B cell (primary cell): ENCODE results near the gene ALAD. TPM values are rescaled to one million over a fixed set of nuclear protein-coding genes. Genes with fewer than 3 reads are reported as not detected.

Experiments used
- ATAC-seq: fragments of 200-7000 bp; cut with Tn5 transposase; one replicate; pipeline ENCODE4 v1.10.0; 2021; ENCODE audit warnings: low read depth, mild to moderate bottlenecking, moderate number of reproducible peaks, moderate library complexity
- CTCF ChIA-PET: fragments of 350-600 bp; sonication (Branson Sonifier 250); formaldehyde crosslinking; loops from one replicate; lab custom pipeline; 2021; ENCODE audit warnings: antibody characterized with exemption, inconsistent platforms; lab: Charles Lee
- POLR2A ChIA-PET: fragments of 350-600 bp; sonication (Branson Sonifier 250); formaldehyde crosslinking; loops from one replicate; lab custom pipeline; 2021; ENCODE audit warnings: antibody characterized with exemption; lab: Charles Lee
- DNase-seq: peaks from one replicate; pipeline ENCODE4 v3.0.0; 2013
- H2AFZ ChIP-seq: 2 replicates; pipeline ENCODE4 v1.6.1; 2012; ENCODE audit warnings: mild to moderate bottlenecking, low read depth, low read length; ENCODE audit not compliant: insufficient read depth, poor library complexity, severe bottlenecking
- H3K27ac ChIP-seq, 2 donors: 1 replicate in 1 of 2; 2 replicates in 1 of 2; pipeline ENCODE4 v1.5.1; 2012 to 2013; ENCODE audit warnings: low read length in 2 of 2, mild to moderate bottlenecking in 2 of 2, moderate library complexity in 1 of 2
- H3K27me3 ChIP-seq, 4 experiments: fragments of 200-600 bp in 1 of 4; sonication (generic) in 1 of 4; replicated peaks in 1 of 4; 1 replicate in 2 of 4; 2 replicates in 2 of 4; pipeline versions ENCODE4 v1.6.1 to v1.7.0; 2013 to 2016; ENCODE audit warnings: low read length in 3 of 4, mild to moderate bottlenecking in 2 of 4, mixed read lengths in 1 of 4, moderate library complexity in 1 of 4; ENCODE audit not compliant: insufficient read depth in 4 of 4, control insufficient read depth in 3 of 4; ENCODE audit errors: control extremely low read depth in 1 of 4
- H3K36me3 ChIP-seq, 2 experiments: replicated peaks in 1 of 2; 1 replicate in 1 of 2; 2 replicates in 1 of 2; pipeline versions ENCODE4 v1.6.1 to v1.7.1; 2013; ENCODE audit warnings: low read length in 1 of 2; ENCODE audit not compliant: insufficient read depth in 2 of 2, control insufficient read depth in 1 of 2; ENCODE audit errors: control extremely low read depth in 1 of 2, extremely low read depth in 1 of 2
- H3K4me1 ChIP-seq, 2 donors: fragments of 200-600 bp in 1 of 2; sonication (generic) in 1 of 2; 1 replicate in 1 of 2; 2 replicates in 1 of 2; pipeline versions ENCODE4 v1.5.1 to v1.6.1; 2013 to 2017; ENCODE audit warnings: low read length in 2 of 2; ENCODE audit not compliant: control insufficient read depth in 2 of 2, insufficient read depth in 2 of 2
- H3K4me2 ChIP-seq: replicated peaks from 2 replicates; pipeline ENCODE3; 2012; ENCODE audit warnings: mild to moderate bottlenecking, low read depth, low read length; ENCODE audit not compliant: poor library complexity, severe bottlenecking
- H3K4me3 ChIP-seq, 5 experiments: fragments of 200-600 bp in 1 of 5; sonication (generic) in 1 of 5; 1 replicate in 3 of 5; 2 replicates in 2 of 5; pipeline versions ENCODE4 v1.5.1 to v1.7.0; 2011 to 2016; ENCODE audit warnings: low read length in 4 of 5, mild to moderate bottlenecking in 4 of 5, low read depth in 2 of 5, control low read depth in 1 of 5, moderate library complexity in 1 of 5; ENCODE audit not compliant: insufficient read depth in 1 of 5; ENCODE audit errors: control extremely low read depth in 1 of 5, extremely low read depth in 1 of 5
- H3K79me2 ChIP-seq: fragments of 200-600 bp; sonication (generic); one replicate; pipeline ENCODE4 v1.6.0; 2016; ENCODE audit warnings: low read length; ENCODE audit not compliant: control insufficient read depth, insufficient read depth
- H3K9ac ChIP-seq: fragments of 200-600 bp; sonication (generic); 2 replicates; pipeline ENCODE4 v1.6.1; 2017; ENCODE audit warnings: mild to moderate bottlenecking, low read length, moderate library complexity
- H3K9me3 ChIP-seq, 3 donors: one replicate each; pipeline versions ENCODE4 v1.6.1 to v1.7.1; 2013; ENCODE audit warnings: low read length in 2 of 3; ENCODE audit not compliant: control insufficient read depth in 2 of 3, insufficient read depth in 1 of 3; ENCODE audit errors: control extremely low read depth in 1 of 3
- H4K20me1 ChIP-seq: 2 replicates; pipeline ENCODE4 v1.6.0; 2012; ENCODE audit warnings: mild to moderate bottlenecking, low read length; ENCODE audit not compliant: insufficient read depth, control insufficient read depth, poor library complexity, severe bottlenecking
- H3K27ac Mint-ChIP-seq: one replicate; pipeline ENCODE4 v1.8.0; 2021; ENCODE audit warnings: mixed read lengths
- H3K27me3 Mint-ChIP-seq: one replicate; pipeline ENCODE4 v1.8.0; 2021; ENCODE audit warnings: mixed read lengths
- H3K4me1 Mint-ChIP-seq: one replicate; pipeline ENCODE4 v1.8.0; 2021; ENCODE audit warnings: mixed read lengths
- H3K4me3 Mint-ChIP-seq: one replicate; pipeline ENCODE4 v1.8.0; 2021; ENCODE audit warnings: mixed read lengths
- H3K9me3 Mint-ChIP-seq: one replicate; pipeline ENCODE4 v1.8.0; 2022; ENCODE audit warnings: mixed read lengths; ENCODE audit not compliant: insufficient read depth
- CTCF ChIP-seq: fragments of 200-600 bp; IDR thresholded peaks from one replicate; pipeline ENCODE4 v1.8.0; 2022; ENCODE audit warnings: antibody characterized with exemption, mild to moderate bottlenecking
- EZH2 ChIP-seq: IDR thresholded peaks from 2 replicates; pipeline ENCODE4 v1.6.1; 2012; ENCODE audit warnings: borderline replicate concordance, low read depth, mild to moderate bottlenecking, moderate library complexity, low read length; ENCODE audit not compliant: insufficient read depth, poor library complexity, severe bottlenecking
- WGBS: methylation state at CpG from one replicate; pipeline ENCODE4 v1.1.5; 2013; ENCODE audit warnings: missing lambda C conversion rate; ENCODE audit not compliant: insufficient coverage; 5-methylcytosine and 5-hydroxymethylcytosine counted together
- intact Hi-C: fragments of 100-400 bp; cut with micrococcal nuclease; formaldehyde crosslinking; loops from one replicate; pipeline ENCODE4 v1.10.0; 2022
- polyA plus RNA-seq: library from polyadenylated mRNA; depleted of rRNA; stranded (reverse); fragments of >200 nt; gene quantifications from 2 replicates; pipeline ENCODE4 v1.2.3, GENCODE V29; 2012
- total RNA-seq, 2 donors: library from RNA; stranded (reverse); fragments of 120-200 nt in 1 of 2; gene quantifications; 1 replicate in 1 of 2; 2 replicates in 1 of 2; pipeline versions ENCODE4 v1.2.3 to v1.2.4, GENCODE V29; 2013 to 2022

The ALAD gene
- total and polyA plus RNA-seq, 2 donors (not counting 1 experiment from before 2014, with no cell fraction given) = 22.0 to 39.8 TPM

GRCh38 chr9:113403646-113404045, 2.6 kb upstream of the ALAD start:
- no peaks in the 10 kb centered on the region for H4K20me1 ChIP-seq
- H3K4me2 ChIP-seq = no peak overlapping the region
- H3K4me3 Mint-ChIP-seq = no peak overlapping the region
- no peak overlapping the region for H2AFZ ChIP-seq
- H3K27me3 ChIP-seq = no peaks in the 10 kb centered on the region
- CTCF ChIA-PET = interaction anchor here (1.1 to 10.6 kb wide), 9 partner anchors 7 to 254 kb away, joined by 3 to 98 read pairs (median 19); partner anchors contain the start of genes C9orf43, CDC26, POLE3 and PRPF4
- peaks cover 0 to 13% of the 10 kb centered on the region in 2 experiments for H3K36me3 ChIP-seq
- peaks cover 41% of the 10 kb centered on the region for H3K4me1 Mint-ChIP-seq
- H3K79me2 ChIP-seq = peaks cover 42% of the 10 kb centered on the region
- no peak overlapping the region for H3K9ac ChIP-seq
- POLR2A ChIA-PET = no interaction called here
- TF ChIP-seq EZH2 (no peak), CTCF (no peak)
- H3K4me3 ChIP-seq = no peak overlapping the region
- H3K27me3 Mint-ChIP-seq = no peaks in the 10 kb centered on the region
- 100% methylated on average over 1 of the region's 2 CpGs for WGBS
- H3K9me3 ChIP-seq = no peaks in the 10 kb centered on the region
- no peak for ATAC-seq
- no peak for DNase-seq
- no peak overlapping the region for H3K27ac Mint-ChIP-seq
- no peaks in the 10 kb centered on the region for H3K9me3 Mint-ChIP-seq
- H3K4me1 ChIP-seq = peaks cover 10 to 18% of the 10 kb centered on the region in 2 donors
- H3K27ac ChIP-seq = no peak overlapping the region
- intact Hi-C loops = loop anchor here (10.0 kb wide), 1 partner anchor 1769 kb away; the partner anchor contains the start of gene DNAJC25

DNA sequence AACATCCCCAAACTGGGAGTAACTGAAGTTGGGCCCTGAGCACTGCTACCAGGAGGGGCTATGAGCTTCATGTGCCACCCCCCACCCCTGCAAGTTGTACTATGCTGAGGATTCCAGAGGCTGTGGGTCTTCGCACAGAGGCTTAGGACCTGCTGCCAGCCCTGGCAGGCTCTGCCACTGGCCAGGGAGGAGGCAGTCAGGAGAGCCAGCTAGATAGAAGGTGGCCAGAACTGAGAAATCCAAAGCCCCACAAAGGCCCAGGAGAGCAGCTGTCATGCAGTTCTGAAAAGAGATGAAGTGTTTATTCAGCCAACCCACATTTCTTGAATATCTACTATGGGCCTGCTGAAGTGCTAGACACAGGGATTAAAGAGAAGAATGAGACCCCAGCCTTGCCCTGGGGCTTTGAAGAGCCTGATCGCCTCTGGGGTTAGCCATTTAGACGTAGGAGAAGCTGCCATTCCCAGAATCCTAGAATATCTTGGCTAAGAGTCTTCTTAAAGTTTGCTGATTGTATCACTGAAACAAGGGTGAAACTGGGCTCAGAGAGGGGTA, 1.4 kb downstream of the ALAD start:
- DNase-seq (no peak), ATAC-seq (no peak)
- Mint-ChIP-seq H3K4me3 (peak overlapping the region; percentile 80), H3K9me3 (no peaks in the 10 kb centered on the region), H3K4me1 (peaks cover 28% of the 10 kb centered on the region), H3K27me3 (no peaks in the 10 kb centered on the region), H3K27ac (no peak overlapping the region)
- H3K4me2 ChIP-seq = peak overlapping the region; percentile 93
- H3K36me3 ChIP-seq = peaks cover 0 to 2% of the 10 kb centered on the region in 2 experiments
- CTCF ChIA-PET = interaction anchor here (1.0 to 10.6 kb wide), 7 partner anchors 11 to 258 kb away, joined by 4 to 98 read pairs (median 13); partner anchors contain the start of genes C9orf43, CDC26, POLE3 and PRPF4
- no peak overlapping the region for H3K27ac ChIP-seq
- POLR2A ChIA-PET = interaction anchor here (3.3 kb wide), 1 partner anchor 11 kb away, joined by 44 read pairs; the partner anchor contains the start of genes C9orf43 and POLE3
- no peaks in the 10 kb centered on the region for H3K9me3 ChIP-seq
- no peak for TF ChIP-seq CTCF
- no peak for TF ChIP-seq EZH2
- H3K79me2 ChIP-seq = peaks cover 37% of the 10 kb centered on the region
- peaks cover 10 to 18% of the 10 kb centered on the region in 2 donors for H3K4me1 ChIP-seq
- no peak overlapping the region for H2AFZ ChIP-seq
- H3K9ac ChIP-seq = no peak overlapping the region
- no peak overlapping the region for H3K4me3 ChIP-seq
- WGBS = 100% methylated on average over 2 of the region's 3 CpGs
- intact Hi-C loops = loop anchor here (2.0 to 10.0 kb wide), 4 partner anchors 19 to 1765 kb away; partner anchors contain the start of genes DNAJC25, FKBP15 and SLC31A1
- no peaks in the 10 kb centered on the region for H4K20me1 ChIP-seq
- H3K27me3 ChIP-seq = no peaks in the 10 kb centered on the region
